AG10803 (cell line): ENCODE measurements around the gene TGFB3.
A peak's percentile ranks its signal among the peaks of the same experiment; 100 is the strongest.

Experiments used
- DNase-seq: peaks from one replicate; pipeline ENCODE4 v3.0.0; 2010; ENCODE audit warnings: low read depth
- H3K4me3 ChIP-seq: 2 replicates; pipeline ENCODE4 v1.5.1; 2011; ENCODE audit warnings: mild to moderate bottlenecking, low read length, control low read depth
- TF ChIP-seq, protein P1 (sequence below): conservative IDR thresholded peaks from 2 replicates; pipeline ENCODE4 v1.5.1; 2011; ENCODE audit warnings: mild to moderate bottlenecking, low read length, control low read depth, inconsistent platforms

Gene TGFB3

GRCh38 chr14:75999511-76000190, 17.9 kb upstream of the TGFB3 start:
- H3K4me3 ChIP-seq, result no peak overlapping the region
- no peak for DNase-seq
- TF ChIP-seq, protein P1, sequence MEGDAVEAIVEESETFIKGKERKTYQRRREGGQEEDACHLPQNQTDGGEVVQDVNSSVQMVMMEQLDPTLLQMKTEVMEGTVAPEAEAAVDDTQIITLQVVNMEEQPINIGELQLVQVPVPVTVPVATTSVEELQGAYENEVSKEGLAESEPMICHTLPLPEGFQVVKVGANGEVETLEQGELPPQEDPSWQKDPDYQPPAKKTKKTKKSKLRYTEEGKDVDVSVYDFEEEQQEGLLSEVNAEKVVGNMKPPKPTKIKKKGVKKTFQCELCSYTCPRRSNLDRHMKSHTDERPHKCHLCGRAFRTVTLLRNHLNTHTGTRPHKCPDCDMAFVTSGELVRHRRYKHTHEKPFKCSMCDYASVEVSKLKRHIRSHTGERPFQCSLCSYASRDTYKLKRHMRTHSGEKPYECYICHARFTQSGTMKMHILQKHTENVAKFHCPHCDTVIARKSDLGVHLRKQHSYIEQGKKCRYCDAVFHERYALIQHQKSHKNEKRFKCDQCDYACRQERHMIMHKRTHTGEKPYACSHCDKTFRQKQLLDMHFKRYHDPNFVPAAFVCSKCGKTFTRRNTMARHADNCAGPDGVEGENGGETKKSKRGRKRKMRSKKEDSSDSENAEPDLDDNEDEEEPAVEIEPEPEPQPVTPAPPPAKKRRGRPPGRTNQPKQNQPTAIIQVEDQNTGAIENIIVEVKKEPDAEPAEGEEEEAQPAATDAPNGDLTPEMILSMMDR, result no peak

GRCh38 chr14:75996488-75996887, 14.7 kb upstream of the TGFB3 start:
- TF ChIP-seq, protein P1, result no peak
- no peak for DNase-seq

DNA sequence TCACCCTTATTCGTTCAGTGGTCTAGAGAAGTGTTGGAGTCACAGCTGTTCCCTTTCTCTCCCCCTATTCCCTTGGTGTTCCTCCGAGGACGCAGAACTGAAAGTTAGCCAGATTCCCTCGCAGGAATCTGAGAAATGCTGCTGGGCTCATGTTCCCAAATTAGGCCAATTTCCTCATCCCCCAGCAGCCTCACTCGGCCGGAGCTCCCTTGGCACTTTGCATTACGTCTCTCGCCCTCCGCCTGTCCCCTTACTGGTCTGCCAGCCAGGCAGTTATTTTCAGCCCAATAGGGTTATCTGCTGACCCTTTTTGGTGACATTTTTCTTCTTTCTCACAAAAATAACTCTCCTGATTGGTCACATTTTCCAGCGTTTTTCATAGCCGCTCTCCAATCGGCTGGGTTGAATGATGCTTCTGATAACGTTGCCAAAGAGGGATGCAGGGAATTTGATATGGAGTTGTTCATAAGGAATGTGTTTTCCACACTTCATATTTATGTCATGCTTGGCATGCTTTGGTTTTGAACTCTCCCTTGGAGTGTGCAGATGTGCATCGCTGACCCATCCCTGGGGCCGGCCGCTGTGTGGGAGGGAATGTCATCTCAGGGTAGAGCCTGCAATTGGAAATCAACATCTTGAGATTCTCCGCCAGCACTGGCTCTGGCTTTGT, 13.7 kb upstream of the TGFB3 start:
- TF ChIP-seq, protein P1, result no peak
- H3K4me3 ChIP-seq, result peak overlapping the region; percentile 10
- DNase-seq, result peak; percentile 88

More at GRCh38 chr14:75996488-75996887, 14.7 kb upstream of the TGFB3 start:
- no peak overlapping the region for H3K4me3 ChIP-seq

DNA sequence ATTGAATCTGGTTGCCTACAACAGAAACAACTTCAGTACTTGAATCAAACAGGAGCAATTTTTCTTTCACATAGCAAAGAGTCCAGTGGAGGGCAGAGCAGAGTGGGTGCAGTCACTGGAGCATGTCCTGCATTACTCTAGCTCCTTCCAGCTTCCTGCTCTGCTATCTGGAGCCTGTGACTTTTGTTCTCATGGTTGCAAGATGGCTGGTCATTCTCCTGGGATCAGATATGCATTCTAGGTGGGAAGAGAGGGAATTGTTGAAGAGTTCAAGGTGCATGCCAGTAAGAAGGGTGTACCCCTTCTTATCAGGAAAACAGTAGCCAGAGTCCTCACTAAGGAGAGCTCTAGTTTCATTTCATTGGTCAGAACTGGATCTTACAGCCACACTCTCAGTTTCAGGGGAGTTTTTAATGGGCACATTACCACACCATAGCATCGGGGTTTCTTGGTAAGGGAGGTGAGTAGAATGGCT, 11.8 kb upstream of the TGFB3 start:
- TF ChIP-seq, protein P1, result no peak
- DNase-seq, result no peak

GRCh38 chr14:75991753-75992152, 10.0 kb upstream of the TGFB3 start:
- peak; percentile 77 for DNase-seq
- TF ChIP-seq, protein P1, result no peak
- H3K4me3 ChIP-seq, result no peak overlapping the region

More for the DNA sequence above, 11.8 kb upstream of the TGFB3 start:
- no peak overlapping the region for H3K4me3 ChIP-seq

DNA sequence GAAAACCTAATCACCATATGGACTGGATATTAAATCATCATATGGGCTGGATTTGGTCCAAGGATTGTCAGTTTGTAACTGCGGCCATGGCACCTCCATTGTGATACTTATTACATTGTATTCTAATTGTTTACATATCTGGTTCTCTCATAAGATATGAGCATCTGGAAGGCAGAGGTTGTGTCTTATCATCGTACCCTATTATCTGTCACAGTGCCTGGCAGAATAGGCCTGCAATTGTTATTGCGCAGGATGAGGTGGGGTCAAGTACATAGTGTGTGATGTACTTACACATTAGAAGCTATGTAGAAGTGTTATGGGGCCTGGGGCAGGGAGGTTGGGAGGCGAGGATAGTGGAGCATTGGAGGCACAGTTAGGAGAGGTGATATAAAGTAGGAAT, 8.5 kb upstream of the TGFB3 start:
- TF ChIP-seq, protein P1, result no peak
- no peak for DNase-seq
- no peak overlapping the region for H3K4me3 ChIP-seq

- H3K4me3 ChIP-seq, result no peak overlapping the region
- TF ChIP-seq, protein P1, result no peak; the same call in 1 of the 2 replicates
- DNase-seq, result peak; percentile 87
Observed at GRCh38 chr14:75989134-75989533, 7.3 kb upstream of the TGFB3 start.
